ENCODE measurements around the gene FANCE. TPM values are rescaled to one million over a fixed set of nuclear protein-coding genes. Genes with fewer than 3 reads are reported as not detected.

Gene FANCE, protein sequence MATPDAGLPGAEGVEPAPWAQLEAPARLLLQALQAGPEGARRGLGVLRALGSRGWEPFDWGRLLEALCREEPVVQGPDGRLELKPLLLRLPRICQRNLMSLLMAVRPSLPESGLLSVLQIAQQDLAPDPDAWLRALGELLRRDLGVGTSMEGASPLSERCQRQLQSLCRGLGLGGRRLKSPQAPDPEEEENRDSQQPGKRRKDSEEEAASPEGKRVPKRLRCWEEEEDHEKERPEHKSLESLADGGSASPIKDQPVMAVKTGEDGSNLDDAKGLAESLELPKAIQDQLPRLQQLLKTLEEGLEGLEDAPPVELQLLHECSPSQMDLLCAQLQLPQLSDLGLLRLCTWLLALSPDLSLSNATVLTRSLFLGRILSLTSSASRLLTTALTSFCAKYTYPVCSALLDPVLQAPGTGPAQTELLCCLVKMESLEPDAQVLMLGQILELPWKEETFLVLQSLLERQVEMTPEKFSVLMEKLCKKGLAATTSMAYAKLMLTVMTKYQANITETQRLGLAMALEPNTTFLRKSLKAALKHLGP
- total RNA-seq (ENCODE audit: low replicate concordance), result 11.6 and 12.8 TPM in 2 replicates
- long read RNA-seq, partial matches to known transcripts, result 2 of 5 reads
- long read RNA-seq, other reads (novel, unspliced or antisense), result 3 of 5 reads

DNA sequence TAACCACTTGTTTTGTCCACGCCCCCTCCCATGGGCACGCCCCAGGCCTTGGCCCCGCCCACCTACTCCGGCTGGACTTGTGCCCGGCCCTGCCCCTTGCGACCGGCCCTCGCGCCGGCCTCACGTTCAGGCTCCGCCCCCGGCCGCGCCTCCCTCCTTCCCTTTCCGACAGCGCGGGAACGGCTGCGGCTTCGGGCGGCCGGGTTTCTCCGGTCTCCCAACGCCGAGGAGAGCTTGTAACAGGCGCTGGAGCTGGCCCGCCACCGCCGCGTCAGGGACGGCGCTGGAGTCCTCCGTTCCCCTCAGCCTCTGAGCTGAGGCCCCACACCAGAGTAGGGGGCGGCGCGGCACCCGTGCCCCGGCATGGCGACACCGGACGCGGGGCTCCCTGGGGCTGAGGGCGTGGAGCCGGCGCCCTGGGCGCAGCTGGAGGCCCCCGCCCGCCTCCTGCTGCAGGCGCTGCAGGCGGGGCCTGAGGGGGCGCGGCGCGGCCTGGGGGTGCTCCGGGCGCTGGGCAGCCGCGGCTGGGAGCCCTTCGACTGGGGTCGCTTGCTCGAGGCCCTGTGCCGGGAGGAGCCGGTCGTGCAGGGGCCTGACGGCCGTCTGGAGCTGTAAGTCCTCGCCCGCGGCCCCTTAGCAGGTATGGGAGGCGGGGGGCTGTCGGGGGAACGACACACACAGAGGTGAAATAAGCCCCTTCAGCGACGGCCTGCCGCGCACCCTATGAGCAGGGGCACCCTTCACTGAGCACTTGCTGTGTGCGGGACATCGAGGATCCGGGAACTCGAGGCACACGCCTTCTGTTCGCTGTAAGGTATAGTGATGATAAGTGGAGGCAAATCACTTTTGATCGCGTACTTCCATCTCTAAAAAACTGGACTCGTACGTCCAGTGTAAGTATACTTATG lies at the start of gene FANCE:
Gene FANCE, plus strand, starts transcription at position 156 of the 908 bp plus-strand sequence. Its CDS starts 208 bp downstream, at position 364.
- Mint-ChIP-seq H3K4me1 (ENCODE audit: unreplicated experiment) (peaks cover 30% of the 10 kb centered on the region), H3K27me3 (no peaks in the 10 kb centered on the region), H3K36me3 (peaks cover 5% of the 10 kb centered on the region), H3K27ac (peak within 1 kb of the TSS; percentile 80), H3K4me3 (peak within 1 kb of the TSS; percentile 91), H3K9me3 (no peaks in the 10 kb centered on the region)
- TF ChIP-seq, protein P1, sequence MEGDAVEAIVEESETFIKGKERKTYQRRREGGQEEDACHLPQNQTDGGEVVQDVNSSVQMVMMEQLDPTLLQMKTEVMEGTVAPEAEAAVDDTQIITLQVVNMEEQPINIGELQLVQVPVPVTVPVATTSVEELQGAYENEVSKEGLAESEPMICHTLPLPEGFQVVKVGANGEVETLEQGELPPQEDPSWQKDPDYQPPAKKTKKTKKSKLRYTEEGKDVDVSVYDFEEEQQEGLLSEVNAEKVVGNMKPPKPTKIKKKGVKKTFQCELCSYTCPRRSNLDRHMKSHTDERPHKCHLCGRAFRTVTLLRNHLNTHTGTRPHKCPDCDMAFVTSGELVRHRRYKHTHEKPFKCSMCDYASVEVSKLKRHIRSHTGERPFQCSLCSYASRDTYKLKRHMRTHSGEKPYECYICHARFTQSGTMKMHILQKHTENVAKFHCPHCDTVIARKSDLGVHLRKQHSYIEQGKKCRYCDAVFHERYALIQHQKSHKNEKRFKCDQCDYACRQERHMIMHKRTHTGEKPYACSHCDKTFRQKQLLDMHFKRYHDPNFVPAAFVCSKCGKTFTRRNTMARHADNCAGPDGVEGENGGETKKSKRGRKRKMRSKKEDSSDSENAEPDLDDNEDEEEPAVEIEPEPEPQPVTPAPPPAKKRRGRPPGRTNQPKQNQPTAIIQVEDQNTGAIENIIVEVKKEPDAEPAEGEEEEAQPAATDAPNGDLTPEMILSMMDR (conservative IDR thresholded peaks at IDR 0.05), result no peak
- DNase-seq (ENCODE audit: extremely low spot score, unreplicated experiment), result peak; percentile 98

DNA sequence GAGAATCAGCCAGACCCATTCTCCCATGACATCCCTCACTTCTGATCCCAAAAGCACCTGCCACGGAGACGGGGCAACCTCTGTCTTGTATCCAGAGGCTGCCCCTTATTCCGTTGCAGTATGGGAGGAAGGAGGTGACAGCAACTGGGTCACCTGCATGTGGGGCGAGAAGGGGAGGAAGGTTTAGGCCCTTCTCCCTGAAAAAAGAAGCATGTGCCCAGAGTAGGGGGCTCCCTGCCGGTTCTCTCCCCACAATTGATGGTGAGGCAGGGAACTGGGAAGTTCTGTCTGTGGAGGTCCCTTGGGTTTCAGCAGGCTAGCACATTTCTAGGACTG lies 49.3 kb upstream of the FANCE start:
- peak overlapping the region; percentile 73 for H3K27ac Mint-ChIP-seq
- no peaks in the 10 kb centered on the region for H3K9me3 Mint-ChIP-seq
- no peak for DNase-seq (ENCODE audit: extremely low spot score, unreplicated experiment)
- H3K4me3 Mint-ChIP-seq, result no peak overlapping the region
- peaks cover under 1% of the 10 kb centered on the region for H3K36me3 Mint-ChIP-seq
- TF ChIP-seq, protein P1 (conservative IDR thresholded peaks at IDR 0.05), result no peak
- peaks cover 38% of the 10 kb centered on the region for H3K4me1 Mint-ChIP-seq (ENCODE audit: unreplicated experiment)
- no peaks in the 10 kb centered on the region for H3K27me3 Mint-ChIP-seq

DNA sequence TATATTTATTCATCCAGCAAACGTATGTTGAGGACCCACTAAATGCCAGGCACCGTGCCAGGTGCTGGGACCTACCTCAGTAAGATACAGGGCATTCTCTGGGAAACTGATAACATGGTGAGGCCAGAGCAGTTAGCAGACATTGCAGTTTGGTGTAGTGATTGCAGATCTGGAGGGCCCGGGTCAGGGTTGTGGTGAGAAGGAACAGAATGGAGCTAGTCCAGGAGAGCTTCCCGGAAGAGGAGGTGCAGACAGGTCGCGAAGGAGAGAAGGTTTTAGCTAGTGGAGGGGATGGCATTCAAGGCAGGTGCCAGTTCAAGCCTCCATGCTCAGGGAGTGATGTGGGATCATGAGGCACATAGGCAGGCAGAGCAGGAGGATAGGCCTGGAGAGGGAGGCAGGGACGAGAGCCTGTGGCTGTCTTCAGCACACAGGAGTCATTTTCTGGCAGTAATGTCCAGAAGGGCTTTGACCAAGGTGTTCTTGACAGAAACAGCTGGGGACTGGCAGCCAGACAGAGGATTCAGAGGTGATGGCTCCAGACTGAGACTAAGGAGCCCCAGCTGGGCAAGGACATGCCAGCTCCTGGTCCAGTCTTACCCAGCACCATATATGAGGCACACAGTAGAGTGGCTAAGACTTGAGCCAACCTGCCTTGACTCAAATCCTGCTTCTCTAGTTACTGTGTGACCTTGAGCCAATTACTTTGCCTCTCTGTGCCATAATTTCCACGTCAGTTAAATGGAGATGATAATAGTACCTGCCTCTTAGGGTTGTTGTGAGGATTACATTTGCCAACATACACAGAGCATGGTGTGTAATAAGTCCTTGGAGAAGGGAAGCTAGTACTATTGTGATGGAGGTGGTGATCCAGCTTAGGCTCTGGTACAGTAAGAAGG lies 48.3 kb upstream of the FANCE start:
- Mint-ChIP-seq H3K36me3 (no peaks in the 10 kb centered on the region), H3K9me3 (no peaks in the 10 kb centered on the region), H3K4me1 (ENCODE audit: unreplicated experiment) (peaks cover 32% of the 10 kb centered on the region), H3K4me3 (no peak overlapping the region), H3K27ac (no peak overlapping the region), H3K27me3 (no peaks in the 10 kb centered on the region)
- no peak for DNase-seq (ENCODE audit: extremely low spot score, unreplicated experiment)
- TF ChIP-seq, protein P1 (conservative IDR thresholded peaks at IDR 0.05), result no peak

DNA sequence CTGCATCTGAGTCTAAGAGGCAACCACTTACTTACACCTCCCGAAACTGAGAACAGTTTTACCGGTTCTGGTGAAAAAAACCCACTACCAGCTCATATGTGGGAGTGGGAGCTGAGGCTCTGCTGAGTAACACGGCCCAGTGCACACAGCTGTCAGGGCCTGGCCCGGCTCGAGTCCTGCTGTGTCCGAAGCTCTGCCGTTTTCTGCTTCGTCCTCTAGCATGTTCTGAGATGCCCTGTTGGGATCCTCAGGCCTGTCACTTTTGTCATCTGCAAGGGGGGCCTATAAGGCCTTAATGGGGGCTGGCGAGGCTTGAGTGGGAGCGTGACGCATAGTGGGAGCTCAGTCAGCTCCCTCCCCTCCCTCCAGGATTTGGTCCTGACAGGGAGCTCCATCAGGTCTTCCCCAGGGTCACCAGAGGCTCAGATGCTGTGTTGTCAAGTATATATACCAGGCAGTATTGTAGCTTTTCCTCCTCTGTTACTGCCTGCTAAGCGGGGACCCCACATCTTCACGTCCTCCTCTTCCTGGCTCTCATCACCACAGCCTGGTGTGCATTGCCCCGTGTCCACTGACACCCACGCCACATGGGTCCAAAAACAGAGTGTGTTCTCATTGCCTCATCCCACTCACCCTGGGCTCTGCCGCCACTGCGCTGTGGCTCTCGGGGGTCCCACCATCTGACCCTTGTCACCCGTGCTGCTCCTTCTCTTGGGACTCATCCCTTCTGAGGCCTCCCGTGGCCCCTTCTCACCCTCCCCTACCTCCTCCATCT lies 45.2 kb upstream of the FANCE start:
- TF ChIP-seq, protein P1 (conservative IDR thresholded peaks at IDR 0.05), result no peak
- no peaks in the 10 kb centered on the region for H3K27me3 Mint-ChIP-seq
- H3K9me3 Mint-ChIP-seq, result no peaks in the 10 kb centered on the region
- H3K36me3 Mint-ChIP-seq, result peaks cover 4% of the 10 kb centered on the region
- peaks cover 22% of the 10 kb centered on the region for H3K4me1 Mint-ChIP-seq (ENCODE audit: unreplicated experiment)
- H3K27ac Mint-ChIP-seq, result peak overlapping the region; percentile 56
- H3K4me3 Mint-ChIP-seq, result no peak overlapping the region
- no peak for DNase-seq (ENCODE audit: extremely low spot score, unreplicated experiment)
